BE2C (cell line): ENCODE data around the gene NAA50.
A peak's percentile ranks its signal among the peaks of the same experiment; 100 is the strongest.

Source experiments
- DNase-seq: peaks from one replicate; pipeline ENCODE4 v3.0.0-alpha.2; 2020
- H3K27me3 ChIP-seq: fragments of 250-450 bp; sonication (Bioruptor Pico); 2 replicates; pipeline ENCODE4 v1.5.1; 2020; ENCODE audit warnings: mild to moderate bottlenecking
- H3K36me3 ChIP-seq: fragments of 250-450 bp; sonication (Bioruptor Pico); 2 replicates; pipeline ENCODE4 v1.5.1; 2020; ENCODE audit warnings: mild to moderate bottlenecking
- H3K4me1 ChIP-seq: fragments of 250-450 bp; sonication (Bioruptor Pico); 2 replicates; pipeline ENCODE4 v1.5.1; 2020
- H3K4me3 ChIP-seq: 2 replicates; pipeline ENCODE4 v1.5.1; 2011; ENCODE audit warnings: low read depth, low read length
- H3K9me3 ChIP-seq: fragments of 250-450 bp; sonication (Bioruptor Pico); 2 replicates; pipeline ENCODE4 v1.5.1; 2020
- CTCF ChIP-seq: IDR thresholded peaks from 2 replicates; pipeline ENCODE4 v1.5.1; 2012; ENCODE audit warnings: mild to moderate bottlenecking, low read depth, low read length

NAA50 gene

GRCh38 chr3:113758389-113759024 lies 12.5 kb upstream of the NAA50 start:
- Histone ChIP-seq H3K4me1 (no peaks in the 10 kb centered on the region), H3K27me3 (no peaks in the 10 kb centered on the region), H3K36me3 (no peaks in the 10 kb centered on the region; the same call in 1 of the 2 replicates), H3K4me3 (no peak overlapping the region), H3K9me3 (no peaks in the 10 kb centered on the region; the same call in 1 of the 2 replicates)
- no peak for TF ChIP-seq CTCF
- DNase-seq, result no peak

- no peak overlapping the region for H3K4me3 ChIP-seq
- H3K27me3 ChIP-seq, result no peaks in the 10 kb centered on the region
- no peaks in the 10 kb centered on the region; the same call in 1 of the 2 replicates for H3K36me3 ChIP-seq
- H3K9me3 ChIP-seq, result no peaks in the 10 kb centered on the region; the same call in 1 of the 2 replicates
- DNase-seq, result no peak
- H3K4me1 ChIP-seq, result no peaks in the 10 kb centered on the region
- no peak for TF ChIP-seq CTCF
Measured at GRCh38 chr3:113754494-113755159, 8.6 kb upstream of the NAA50 start.

GRCh38 chr3:113753376-113753985 lies 7.4 kb upstream of the NAA50 start:
- Histone ChIP-seq H3K9me3 (no peaks in the 10 kb centered on the region; the same call in 1 of the 2 replicates), H3K4me3 (no peak overlapping the region), H3K4me1 (no peaks in the 10 kb centered on the region), H3K36me3 (no peaks in the 10 kb centered on the region; the same call in 1 of the 2 replicates), H3K27me3 (no peaks in the 10 kb centered on the region)
- no peak for DNase-seq
- no peak for TF ChIP-seq CTCF

GRCh38 chr3:113751141-113751540 lies 5.1 kb upstream of the NAA50 start:
- no peak for TF ChIP-seq CTCF
- no peaks in the 10 kb centered on the region for H3K27me3 ChIP-seq
- H3K36me3 ChIP-seq, result no peaks in the 10 kb centered on the region
- H3K4me1 ChIP-seq, result no peaks in the 10 kb centered on the region
- no peaks in the 10 kb centered on the region for H3K9me3 ChIP-seq
- no peak overlapping the region for H3K4me3 ChIP-seq
- no peak for DNase-seq

GRCh38 chr3:113747283-113748046 lies 1.4 kb upstream of the NAA50 start:
- Histone ChIP-seq H3K9me3 (no peaks in the 10 kb centered on the region), H3K27me3 (no peaks in the 10 kb centered on the region), H3K4me3 (peak overlapping the region; percentile 94), H3K36me3 (peaks cover 4% of the 10 kb centered on the region; the same call in 1 of the 2 replicates), H3K4me1 (no peaks in the 10 kb centered on the region; the same call in 1 of the 2 replicates)
- no peak for DNase-seq
- no peak for TF ChIP-seq CTCF
